ENCODE data around the gene WASF2. TPM values are rescaled to one million over a fixed set of nuclear protein-coding genes. Genes with fewer than 3 reads are reported as not detected.

The WASF2 gene
- total RNA-seq, 1 donor from 2014 or later: 97.8 TPM

- no peak overlapping the region for H3K4me3 Mint-ChIP-seq
- TF ChIP-seq CTCF (IDR thresholded peaks at IDR 0.05; ENCODE audit: unreplicated experiment): no peak
- no peaks in the 10 kb centered on the region for H3K27me3 Mint-ChIP-seq (ENCODE audit: low read depth)
- DNase-seq (ENCODE audit: low spot score in 2 of 2, unreplicated experiment in 2 of 2): no peak
- H3K9me3 Mint-ChIP-seq: no peaks in the 10 kb centered on the region
- no peak overlapping the region for H3K27ac Mint-ChIP-seq
- peaks cover 2% of the 10 kb centered on the region for H3K36me3 Mint-ChIP-seq
- peaks cover 26% of the 10 kb centered on the region for H3K4me1 Mint-ChIP-seq
These were observed 4.6 kb downstream of the WASF2 start for GRCh38 chr1:27485363-27485762.

DNA sequence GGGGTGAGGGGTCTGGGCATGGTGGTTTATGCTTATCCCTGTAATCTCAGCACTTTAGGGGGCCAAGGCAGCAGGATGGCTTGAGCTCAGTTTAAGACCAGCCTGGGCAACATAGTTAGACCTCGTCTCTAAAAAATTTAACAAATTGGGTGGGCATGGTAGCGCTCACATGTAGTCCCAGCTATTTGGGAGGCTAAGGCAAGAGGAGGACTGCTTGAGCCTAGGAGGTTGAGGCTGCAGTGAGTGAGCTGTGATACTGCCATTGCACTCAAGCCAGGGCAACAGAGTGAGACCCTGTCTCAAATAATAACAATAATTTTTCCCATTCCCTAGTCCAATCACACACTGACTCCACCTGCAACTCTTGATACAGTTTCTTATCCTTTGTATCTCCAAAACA, 6.3 kb downstream of the WASF2 start:
- Mint-ChIP-seq H3K27ac (no peak overlapping the region), H3K4me3 (no peak overlapping the region), H3K36me3 (peaks cover 6% of the 10 kb centered on the region), H3K9me3 (no peaks in the 10 kb centered on the region), H3K27me3 (ENCODE audit: low read depth) (no peaks in the 10 kb centered on the region), H3K4me1 (peaks cover 20% of the 10 kb centered on the region)
- no peak for DNase-seq (ENCODE audit: low spot score in 2 of 2, unreplicated experiment in 2 of 2)
- TF ChIP-seq CTCF (IDR thresholded peaks at IDR 0.05; ENCODE audit: unreplicated experiment): no peak

GRCh38 chr1:27481994-27482620, 7.9 kb downstream of the WASF2 start:
- no peak for TF ChIP-seq CTCF (IDR thresholded peaks at IDR 0.05; ENCODE audit: unreplicated experiment)
- no peak for DNase-seq (ENCODE audit: low spot score in 2 of 2, unreplicated experiment in 2 of 2)
- peaks cover 9% of the 10 kb centered on the region for H3K36me3 Mint-ChIP-seq
- H3K27ac Mint-ChIP-seq: peak overlapping the region; percentile 47
- H3K9me3 Mint-ChIP-seq: no peaks in the 10 kb centered on the region
- peaks cover 12% of the 10 kb centered on the region for H3K4me1 Mint-ChIP-seq
- no peak overlapping the region for H3K4me3 Mint-ChIP-seq
- H3K27me3 Mint-ChIP-seq (ENCODE audit: low read depth): no peaks in the 10 kb centered on the region

DNA sequence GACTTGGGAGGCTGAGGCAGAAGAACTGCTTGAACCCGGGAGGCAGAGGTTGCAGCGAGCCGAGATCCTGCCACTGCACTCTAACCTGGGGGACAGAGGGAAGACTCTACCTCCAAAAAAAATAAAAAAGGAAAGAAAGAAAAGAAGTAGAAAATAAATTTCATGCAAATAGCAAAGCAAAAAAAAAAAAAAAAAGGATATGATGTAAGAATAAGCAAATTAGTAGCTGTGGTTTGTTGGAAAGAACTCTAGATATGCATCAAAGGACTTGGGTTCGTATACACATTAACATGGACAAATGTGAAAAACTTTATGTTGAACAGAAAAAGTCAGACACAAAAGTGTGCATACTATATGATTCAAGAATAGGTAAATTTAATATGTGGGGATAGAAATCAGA, 11.9 kb downstream of the WASF2 start:
- no peak for DNase-seq (ENCODE audit: low spot score in 2 of 2, unreplicated experiment in 2 of 2)
- Mint-ChIP-seq H3K36me3 (peaks cover 7% of the 10 kb centered on the region), H3K4me3 (no peak overlapping the region), H3K9me3 (no peaks in the 10 kb centered on the region), H3K4me1 (peaks cover 25% of the 10 kb centered on the region), H3K27me3 (ENCODE audit: low read depth) (no peaks in the 10 kb centered on the region), H3K27ac (no peak overlapping the region)
- TF ChIP-seq CTCF (IDR thresholded peaks at IDR 0.05; ENCODE audit: unreplicated experiment): no peak

GRCh38 chr1:27476237-27476636, 13.7 kb downstream of the WASF2 start:
- Mint-ChIP-seq H3K4me3 (no peak overlapping the region), H3K27me3 (ENCODE audit: low read depth) (no peaks in the 10 kb centered on the region), H3K36me3 (peaks cover 8% of the 10 kb centered on the region), H3K27ac (peak overlapping the region; percentile 14), H3K9me3 (no peaks in the 10 kb centered on the region), H3K4me1 (peaks cover 13% of the 10 kb centered on the region)
- no peak for TF ChIP-seq CTCF (IDR thresholded peaks at IDR 0.05; ENCODE audit: unreplicated experiment)
- no peak for DNase-seq (ENCODE audit: low spot score in 2 of 2, unreplicated experiment in 2 of 2)

DNA sequence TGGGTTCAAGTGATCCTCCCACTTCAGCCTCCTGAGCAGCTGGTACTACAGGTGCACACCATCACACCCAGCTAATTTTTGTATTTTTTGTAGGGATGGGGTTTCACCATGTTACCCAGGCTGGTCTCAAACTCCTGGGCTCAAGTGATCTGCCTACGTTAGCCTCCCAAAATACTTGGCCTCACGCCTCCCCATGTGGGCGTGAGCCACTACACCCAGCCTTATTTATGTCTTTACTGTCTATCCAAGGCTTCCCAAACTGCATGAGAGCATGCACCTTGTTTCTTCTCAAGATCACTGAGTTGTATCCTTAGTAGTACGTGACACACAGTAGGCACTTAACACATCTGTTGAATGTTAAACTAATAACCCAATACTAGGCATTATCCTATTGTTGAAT, 14.2 kb downstream of the WASF2 start:
- Mint-ChIP-seq H3K4me1 (peaks cover 13% of the 10 kb centered on the region), H3K27ac (no peak overlapping the region), H3K4me3 (no peak overlapping the region), H3K36me3 (peaks cover 8% of the 10 kb centered on the region), H3K27me3 (ENCODE audit: low read depth) (no peaks in the 10 kb centered on the region), H3K9me3 (no peaks in the 10 kb centered on the region)
- DNase-seq (ENCODE audit: low spot score in 2 of 2, unreplicated experiment in 2 of 2): no peak
- TF ChIP-seq CTCF (IDR thresholded peaks at IDR 0.05; ENCODE audit: unreplicated experiment): no peak

Data from mesothelial cell of epicardium (in vitro differentiated cells).